H1 (cell line): ENCODE data around the gene PCBP1. TPM values are rescaled to one million over a fixed set of nuclear protein-coding genes. Genes with fewer than 3 reads are reported as not detected.

ENCODE experiments used
- CBX8 ChIP-seq: fragments of 300-800, 300-1000 bp; sonication (generic); IDR thresholded peaks from 2 replicates; pipeline ENCODE4 v1.7.1; 2016; ENCODE audit warnings: low read depth, low read length, borderline replicate concordance
- KDM1A ChIP-seq: fragments of 200-600, 300-600 bp; sonication (generic); IDR thresholded peaks from 2 replicates; pipeline ENCODE4 v1.7.1; 2016; ENCODE audit warnings: mild to moderate bottlenecking, low read length, borderline replicate concordance
- NRF1 ChIP-seq: IDR thresholded peaks from 2 replicates; pipeline ENCODE4 v1.6.1; 2011; ENCODE audit warnings: mild to moderate bottlenecking, low read depth, low read length, improper control_type of control experiment
- RBBP5 ChIP-seq: IDR thresholded peaks from 2 replicates; pipeline ENCODE4 v1.7.1; 2012; ENCODE audit warnings: low read depth, mild to moderate bottlenecking, inconsistent platforms, low read length, moderate library complexity, borderline replicate concordance
- SIX5 ChIP-seq: IDR thresholded peaks from 2 replicates; pipeline ENCODE4 v1.6.1; 2011; ENCODE audit warnings: mild to moderate bottlenecking, low read depth, low read length
- SP2 ChIP-seq: IDR thresholded peaks from 2 replicates; pipeline ENCODE4 v1.6.1; 2012; ENCODE audit warnings: mild to moderate bottlenecking, low read length, inconsistent platforms
- SP4 ChIP-seq: IDR thresholded peaks from 2 replicates; pipeline ENCODE4 v1.6.1; 2012; ENCODE audit warnings: low read length, inconsistent platforms
- USF2 ChIP-seq: IDR thresholded peaks from 2 replicates; pipeline ENCODE4 v1.6.1; 2011; ENCODE audit warnings: low read length, improper control_type of control experiment
- YY1 ChIP-seq: IDR thresholded peaks from 2 replicates; pipeline ENCODE4 v1.6.1; 2011; ENCODE audit warnings: low read depth, mild to moderate bottlenecking, low read length
- polyA plus RNA-seq, 7 experiments: library from polyadenylated mRNA; depleted of rRNA in 3 of 7; stranded (reverse) in 5 of 7; unstranded in 2 of 7; fragments of >200 nt in 5 of 7; fragments of 200-250 nt in 2 of 7; gene quantifications; 1 replicate in 5 of 7; 2 replicates in 1 of 7; 4 replicates in 1 of 7; pipeline versions ENCODE4 v1.2.1 to v1.2.3, GENCODE V29; 2011 to 2013; ENCODE audit warnings: missing spikeins in 2 of 7, mixed read lengths in 2 of 7
- total RNA-seq: library from RNA; stranded (reverse); fragmentation: NEBNext Ultra II Directional; extraction: Animal tissue kit (Norgen Biotek cat#: 25700); gene quantifications from 2 replicates; pipeline ENCODE4 v1.2.1, GENCODE V29; 2021

PCBP1 gene
- total and polyA plus RNA-seq, 2 of the 8 experiments (the other 6 are each of a cell fraction or from before 2014, with no cell fraction given), result 279 to 493 TPM

- TF ChIP-seq USF2 (no peak), YY1 (no peak), KDM1A (no peak), CBX8 (no peak), SP4 (no peak), SIX5 (no peak), NRF1 (no peak), RBBP5 (no peak), SP2 (no peak)
Measured at GRCh38 chr2:70094978-70095719, 7.9 kb downstream of the PCBP1 start (continued).
